Activated CD8-positive, alpha-beta memory T cell treated with anti-CD3 and anti-CD28 coated beads for 24 hours (primary cell): ENCODE data around the gene PDE4B.
A peak's percentile ranks its signal among the peaks of the same experiment; 100 is the strongest.

Source experiments
- DNase-seq: peaks from one replicate; pipeline ENCODE4 v3.0.0-alpha.2; 2020

PDE4B gene

GRCh38 chr1:66207484-66207883 lies 414.8 kb downstream of the PDE4B start:
- DNase-seq: no peak

- DNase-seq: no peak
These were observed 415.9 kb downstream of the PDE4B start for GRCh38 chr1:66208632-66209031.

- DNase-seq: no peak
These were observed 418.0 kb downstream of the PDE4B start for GRCh38 chr1:66210635-66211244.

GRCh38 chr1:66211521-66211920 lies 418.8 kb downstream of the PDE4B start:
- DNase-seq: no peak

- no peak for DNase-seq
These were observed 420.8 kb downstream of the PDE4B start for GRCh38 chr1:66213491-66213890.

GRCh38 chr1:66214901-66215300 lies 422.2 kb downstream of the PDE4B start:
- DNase-seq: no peak

GRCh38 chr1:66217021-66217420 lies 424.3 kb downstream of the PDE4B start:
- DNase-seq: no peak

GRCh38 chr1:66217561-66217960 lies 424.9 kb downstream of the PDE4B start:
- DNase-seq: no peak

GRCh38 chr1:66220477-66220876 lies 427.8 kb downstream of the PDE4B start:
- DNase-seq: no peak

- DNase-seq: no peak
These were observed 431.0 kb downstream of the PDE4B start for GRCh38 chr1:66223681-66224080.

GRCh38 chr1:66226985-66227384 lies 434.3 kb downstream of the PDE4B start:
- DNase-seq: no peak

- DNase-seq: no peak
These were observed 435.3 kb downstream of the PDE4B start for GRCh38 chr1:66227966-66228365.

- no peak for DNase-seq
These were observed 438.5 kb downstream of the PDE4B start for GRCh38 chr1:66231217-66231616.

- no peak for DNase-seq
These were observed 439.2 kb downstream of the PDE4B start for GRCh38 chr1:66231681-66232463.

GRCh38 chr1:66237042-66237441 lies 444.3 kb downstream of the PDE4B start:
- no peak for DNase-seq

- no peak for DNase-seq
These were observed 445.2 kb downstream of the PDE4B start for GRCh38 chr1:66237722-66238479.

- DNase-seq: no peak
These were observed 447.1 kb downstream of the PDE4B start for GRCh38 chr1:66239834-66240233.

GRCh38 chr1:66240491-66241484 lies 448.1 kb downstream of the PDE4B start:
- DNase-seq: no peak

GRCh38 chr1:66242646-66243547 lies 450.2 kb downstream of the PDE4B start:
- DNase-seq: peak; percentile 83

- peak; percentile 61 for DNase-seq
These were observed 450.9 kb downstream of the PDE4B start for GRCh38 chr1:66243548-66244130.

GRCh38 chr1:66244429-66244828 lies 451.7 kb downstream of the PDE4B start:
- DNase-seq: no peak
